SHP77 treated with DMSO at 0.1 percent for 48 hours (cell line): ENCODE measurements around the gene CLDN15.
"Not testable (repeated sequence)": the region's sequence is repeated elsewhere in the genome, so short reads cannot be mapped to it uniquely, and the experiment has no call there.

Source experiments
- DNase-seq: peaks from one replicate; lab custom pipeline; 2025; lab: John Stamatoyannopoulos, UW

Gene CLDN15

GRCh38 chr7:101199522-101199921, 38.1 kb downstream of the CLDN15 start:
- not testable (repeated sequence) for DNase-seq

DNA sequence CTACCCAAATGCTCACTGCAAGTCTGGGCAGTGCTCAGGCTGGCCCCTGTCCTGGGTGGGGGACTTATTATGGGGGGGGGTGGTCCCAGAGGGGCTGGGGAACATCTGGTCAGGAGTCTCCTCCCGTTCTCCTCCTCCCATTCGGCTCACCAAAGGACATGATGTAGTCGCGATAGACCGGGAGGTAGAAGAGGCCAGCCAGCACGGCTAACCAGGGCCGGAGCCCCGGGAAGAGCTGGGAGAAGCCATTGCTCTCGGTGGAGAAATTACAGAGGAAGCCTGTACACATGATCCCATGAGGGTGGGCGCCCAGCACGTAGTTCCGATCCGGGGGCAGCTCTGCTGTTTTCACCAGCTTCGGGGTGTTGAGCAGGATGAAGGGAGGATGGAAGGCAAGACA, 39.1 kb downstream of the CLDN15 start:
- no peak for DNase-seq

DNA sequence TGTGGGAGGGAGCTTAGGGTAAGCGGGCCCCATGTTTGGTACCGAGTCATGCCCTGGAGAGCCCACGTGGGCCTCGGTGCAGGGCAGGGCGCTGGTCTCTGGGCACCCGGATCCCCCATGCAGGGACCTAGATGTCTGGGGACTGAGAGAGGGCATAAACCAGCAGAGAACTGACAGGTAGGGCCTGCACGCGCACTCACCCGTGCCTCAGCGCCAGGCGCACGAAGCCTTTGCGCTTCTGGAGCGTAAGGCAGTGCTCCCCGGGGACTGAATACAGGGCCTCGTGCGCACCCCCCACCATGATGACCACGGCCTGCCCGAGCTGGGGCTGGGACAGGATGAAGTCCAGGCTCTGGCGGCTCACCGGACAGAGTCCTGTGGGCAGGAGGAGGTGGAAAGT, 39.6 kb downstream of the CLDN15 start:
- DNase-seq: no peak

DNA sequence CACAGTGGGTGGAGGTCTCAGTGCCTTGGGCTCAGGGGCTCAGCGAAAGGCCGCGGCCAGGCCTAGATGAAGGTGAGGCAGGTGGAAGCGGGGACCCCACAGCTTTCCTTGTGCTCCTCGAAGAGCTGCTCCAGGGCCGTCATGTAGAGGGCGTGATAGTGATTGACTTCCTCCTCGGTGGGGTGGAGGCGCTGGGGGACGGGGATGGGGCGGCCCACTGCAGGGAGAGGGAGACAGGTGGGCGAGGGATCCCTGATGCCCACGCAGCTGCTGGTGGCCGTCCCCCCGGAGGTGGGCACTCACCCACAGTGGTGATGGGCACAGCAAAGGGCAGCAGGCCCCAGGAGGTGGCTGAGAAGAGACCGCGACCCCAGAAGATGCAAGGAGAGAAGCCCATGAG, 41.7 kb downstream of the CLDN15 start:
- DNase-seq: no peak

GRCh38 chr7:101189109-101189508, 48.5 kb downstream of the CLDN15 start:
- no peak for DNase-seq

DNA sequence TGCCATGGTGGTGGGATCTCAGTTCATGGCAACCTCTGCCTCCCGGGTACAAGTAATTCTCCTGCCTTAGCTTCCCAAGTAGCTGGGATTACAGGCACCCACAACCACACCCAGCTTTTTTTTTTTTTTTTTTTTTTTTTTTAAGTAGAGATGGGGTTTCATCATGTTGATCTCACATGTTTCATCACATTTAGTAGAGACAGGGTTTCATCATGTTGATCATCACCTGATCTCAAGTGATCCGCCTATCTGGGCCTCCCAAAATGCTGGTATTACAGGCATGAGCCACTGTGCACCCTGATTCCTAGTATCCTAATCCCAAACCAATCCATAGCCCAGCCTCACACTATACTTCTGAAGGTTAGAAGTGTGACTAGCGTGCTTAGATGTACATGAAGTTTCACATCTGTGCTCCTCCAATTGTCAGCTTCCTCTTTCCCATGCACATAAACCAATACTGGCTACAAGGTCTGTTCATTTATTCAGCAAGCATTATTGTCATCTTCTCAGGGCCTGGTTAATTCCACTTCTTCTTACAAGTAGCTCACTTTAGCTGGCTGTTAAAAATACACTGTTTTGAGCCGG, 50.7 kb downstream of the CLDN15 start:
- no peak for DNase-seq

- DNase-seq: no peak
Measured at GRCh38 chr7:101186194-101186593, 51.4 kb downstream of the CLDN15 start.

DNA sequence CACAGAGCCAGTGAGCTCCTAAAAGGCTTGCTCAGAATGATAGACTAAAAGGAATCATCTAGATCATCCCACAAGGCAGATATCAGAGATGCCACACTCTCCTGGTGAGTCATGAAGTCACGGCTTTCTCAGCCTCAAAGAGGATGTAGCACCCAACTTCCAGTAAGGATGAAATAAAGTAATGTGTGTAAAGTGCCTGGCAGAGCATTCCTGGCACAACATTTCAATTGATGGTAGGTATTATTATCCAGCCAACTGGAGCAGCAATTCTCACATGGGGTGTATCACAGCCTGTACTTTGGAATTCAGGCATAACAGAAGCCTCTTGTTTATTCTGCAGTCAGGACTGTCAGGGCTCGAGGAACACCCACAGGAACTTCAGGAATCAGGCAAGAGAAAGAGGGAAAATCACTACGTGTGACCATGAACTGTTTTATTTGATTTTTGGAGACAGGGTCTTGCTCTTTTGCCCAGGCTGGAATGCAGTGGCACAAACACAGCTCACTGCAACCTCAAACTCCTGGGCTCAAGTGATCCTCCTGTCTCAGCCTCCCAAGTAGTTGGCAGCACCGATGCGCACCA, 52.3 kb downstream of the CLDN15 start:
- no peak for DNase-seq
